GM21381 (cell line): ENCODE data around the gene STK4.

ENCODE experiments used
- ATAC-seq: cut with Tn5 transposase; IDR thresholded peaks from one replicate; pipeline ENCODE4 v1.9.1; 2021; ENCODE audit warnings: mild to moderate bottlenecking, moderate library complexity; ENCODE audit not compliant: unreplicated experiment

The STK4 gene

GRCh38 chr20:45082468-45082867 is 116.2 kb downstream of the STK4 start:
- ATAC-seq, result no peak

- no peak for ATAC-seq
Observed at GRCh38 chr20:45083127-45083526, 116.8 kb downstream of the STK4 start.

GRCh38 chr20:45085289-45085688 is 119.0 kb downstream of the STK4 start:
- ATAC-seq, result no peak

GRCh38 chr20:45085867-45086266 is 119.6 kb downstream of the STK4 start:
- no peak for ATAC-seq

DNA sequence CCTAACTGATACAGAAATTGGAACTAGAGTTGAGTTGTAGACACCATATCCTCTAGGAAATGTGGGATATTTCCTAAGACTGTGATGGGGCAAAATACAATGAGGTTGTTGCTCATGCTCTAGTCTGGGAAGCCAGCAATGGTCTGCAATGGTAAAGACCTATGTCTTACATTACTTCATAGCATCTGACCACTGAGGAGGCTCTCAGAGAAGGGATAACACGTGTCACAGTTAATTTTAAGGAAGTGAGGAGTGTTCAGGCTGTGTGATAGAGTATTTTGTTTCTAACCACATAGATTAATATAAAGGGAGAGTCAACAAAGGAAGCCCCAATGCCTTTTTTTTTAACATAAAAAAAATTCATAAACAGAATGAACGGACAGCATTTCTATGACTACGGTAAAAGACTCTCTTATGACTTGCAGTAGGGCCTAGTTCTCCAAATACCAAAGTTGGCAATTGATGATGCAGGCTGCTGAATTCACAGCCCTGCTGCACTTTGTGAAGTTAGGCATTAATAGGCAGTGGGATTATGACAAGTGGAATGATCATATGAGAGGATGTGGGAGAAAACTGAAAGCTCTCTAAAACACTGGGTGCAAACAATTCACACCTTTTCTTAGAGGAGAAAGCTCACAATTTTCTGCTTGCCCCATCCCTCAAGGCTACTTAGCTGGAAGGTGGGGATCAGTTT is 120.9 kb downstream of the STK4 start:
- ATAC-seq, result no peak

DNA sequence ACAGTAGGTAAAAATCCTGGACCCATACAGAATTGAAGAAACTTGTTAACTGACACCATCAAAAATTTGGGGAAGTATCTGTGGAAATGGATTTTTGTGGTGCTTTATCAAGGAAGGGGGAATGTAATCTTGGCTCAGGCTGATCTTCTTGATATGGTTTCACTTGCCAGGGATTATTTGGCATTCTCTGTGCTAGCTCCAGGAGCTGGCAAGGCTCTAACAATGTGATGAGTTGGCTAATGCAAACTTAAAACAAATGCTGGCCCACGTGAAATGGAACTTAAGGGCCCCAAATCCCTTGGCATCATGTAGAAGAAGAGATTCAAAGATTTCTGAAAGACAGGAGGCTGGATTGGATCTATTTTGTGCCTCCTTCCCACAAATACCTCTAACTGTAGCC is 121.5 kb downstream of the STK4 start:
- no peak for ATAC-seq

DNA sequence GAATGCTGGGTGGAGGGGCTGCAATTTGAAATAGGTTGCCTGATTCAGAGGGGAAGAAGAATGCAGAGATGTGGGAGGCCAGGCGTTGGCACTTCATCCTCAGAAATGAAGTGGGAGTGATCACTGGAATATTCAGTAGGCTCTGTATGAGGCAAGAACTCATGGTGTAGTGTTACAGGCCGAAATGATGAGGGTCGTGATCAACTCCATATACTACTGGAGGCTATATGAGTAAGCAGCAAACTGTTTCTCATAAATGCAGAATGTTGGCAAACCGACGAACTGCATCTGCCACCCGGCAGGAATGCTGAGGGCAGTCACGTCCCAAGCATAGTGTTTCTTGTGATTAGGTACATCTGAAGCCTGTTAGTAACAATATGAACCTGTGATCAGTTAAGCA is 121.9 kb downstream of the STK4 start:
- no peak for ATAC-seq

DNA sequence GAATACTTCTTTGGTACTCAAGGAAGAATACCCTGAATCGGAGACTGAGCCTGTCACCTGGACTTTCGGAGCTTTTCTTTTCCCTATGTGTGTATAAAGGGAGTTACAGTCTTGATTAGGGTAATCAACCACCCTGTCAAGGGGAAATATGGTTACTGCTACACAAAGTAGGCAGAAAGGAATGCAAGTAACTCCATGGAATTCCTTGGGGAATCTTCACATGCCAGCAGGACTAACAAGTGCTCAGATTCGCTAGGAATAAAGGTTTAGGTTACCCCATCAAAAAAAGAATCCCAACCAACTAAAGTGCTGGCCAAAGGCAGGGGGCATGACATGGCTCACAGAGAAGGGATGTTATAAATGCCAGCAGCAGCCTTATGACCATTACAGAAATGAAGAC is 124.2 kb downstream of the STK4 start:
- no peak for ATAC-seq

- no peak for ATAC-seq
Observed at GRCh38 chr20:45091366-45091765, 125.1 kb downstream of the STK4 start.

GRCh38 chr20:45092898-45093297 is 126.6 kb downstream of the STK4 start:
- ATAC-seq, result no peak

DNA sequence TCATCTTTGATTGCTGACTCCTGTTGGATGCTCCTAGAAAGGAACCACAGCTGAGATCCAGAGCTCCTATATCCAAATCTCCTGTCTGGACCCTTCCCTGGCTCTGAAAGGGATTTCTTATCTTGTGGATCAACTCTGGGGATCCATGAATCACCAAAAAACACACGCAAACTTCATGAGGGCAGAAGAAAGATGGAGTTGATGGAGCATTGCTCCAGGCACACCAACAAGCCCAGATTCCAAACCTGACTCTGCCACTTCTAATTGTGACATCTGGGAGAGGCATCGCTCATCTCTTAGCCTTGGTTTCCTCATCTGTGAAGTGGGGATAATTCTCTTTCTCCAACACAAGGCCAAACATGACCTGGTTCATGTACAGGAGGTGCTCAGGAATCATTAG is 127.9 kb downstream of the STK4 start:
- no peak for ATAC-seq

DNA sequence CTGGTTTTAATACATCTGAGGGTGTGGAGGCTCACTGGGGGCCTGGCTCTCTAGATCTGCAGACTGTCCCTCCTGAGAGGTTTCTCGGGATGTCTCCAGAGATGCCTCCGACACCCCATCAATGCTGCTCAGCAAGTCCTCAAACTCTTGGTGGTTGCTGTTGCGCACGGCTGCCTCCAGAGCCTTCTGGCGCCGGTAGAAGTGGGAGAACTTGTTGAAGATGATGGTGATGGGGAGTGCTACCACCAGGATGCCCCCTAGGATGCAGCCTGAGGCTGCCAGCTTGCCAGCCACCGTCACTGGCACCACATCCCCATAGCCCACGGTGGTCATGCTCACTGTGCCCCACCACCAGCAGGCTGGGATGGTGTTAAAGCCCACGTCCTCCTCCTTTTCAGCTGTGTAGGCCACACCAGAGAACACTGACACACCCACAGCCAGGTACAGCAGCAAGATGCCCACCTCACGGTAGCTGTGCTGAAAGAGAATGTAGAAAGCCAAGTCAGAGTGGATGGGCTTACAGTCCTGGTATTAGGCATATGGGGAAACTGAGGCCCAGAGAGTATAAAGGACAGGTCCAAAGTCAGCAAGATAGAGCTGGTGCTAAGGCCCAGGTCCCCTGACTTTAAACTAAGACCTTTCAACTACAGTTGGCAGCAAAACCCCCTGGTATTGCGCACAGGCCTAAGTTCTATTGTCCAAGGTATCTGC is 128.7 kb downstream of the STK4 start:
- ATAC-seq, result no peak

- no peak for ATAC-seq
Observed at GRCh38 chr20:45095805-45096238, 129.5 kb downstream of the STK4 start.

GRCh38 chr20:45096781-45097180 is 130.5 kb downstream of the STK4 start:
- ATAC-seq, result no peak

DNA sequence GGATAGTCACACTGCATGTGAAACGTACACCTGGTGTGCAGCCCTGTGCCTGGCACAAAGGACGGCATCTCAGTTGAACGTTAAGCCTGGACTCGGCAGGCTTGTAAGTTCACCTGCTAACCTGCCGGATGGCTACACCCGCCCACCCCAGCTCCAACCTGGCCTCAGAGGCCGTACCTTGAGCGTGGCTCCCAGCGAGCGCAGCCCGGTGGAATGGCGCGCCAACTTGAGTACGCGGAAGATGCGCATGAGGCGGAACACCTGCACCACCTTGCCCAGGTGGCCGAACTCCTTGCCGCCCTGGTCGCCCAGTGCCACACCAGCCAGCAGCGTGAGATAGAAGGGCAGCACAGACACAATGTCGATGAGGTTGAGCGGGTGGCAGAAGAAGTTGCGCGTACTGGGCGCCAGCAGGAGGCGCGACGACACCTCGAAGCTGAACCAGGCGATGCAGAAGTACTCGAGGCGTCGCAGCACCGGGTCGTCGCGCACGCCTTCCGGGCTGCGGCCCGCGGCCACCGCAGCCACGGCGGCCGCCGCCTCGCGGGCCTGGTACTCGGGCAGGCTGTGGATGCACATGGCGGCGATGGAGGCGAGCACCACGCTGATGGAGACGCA is 131.3 kb downstream of the STK4 start:
- ATAC-seq, result no peak

- ATAC-seq, result no peak
Observed at GRCh38 chr20:45098103-45098773, 131.9 kb downstream of the STK4 start.

DNA sequence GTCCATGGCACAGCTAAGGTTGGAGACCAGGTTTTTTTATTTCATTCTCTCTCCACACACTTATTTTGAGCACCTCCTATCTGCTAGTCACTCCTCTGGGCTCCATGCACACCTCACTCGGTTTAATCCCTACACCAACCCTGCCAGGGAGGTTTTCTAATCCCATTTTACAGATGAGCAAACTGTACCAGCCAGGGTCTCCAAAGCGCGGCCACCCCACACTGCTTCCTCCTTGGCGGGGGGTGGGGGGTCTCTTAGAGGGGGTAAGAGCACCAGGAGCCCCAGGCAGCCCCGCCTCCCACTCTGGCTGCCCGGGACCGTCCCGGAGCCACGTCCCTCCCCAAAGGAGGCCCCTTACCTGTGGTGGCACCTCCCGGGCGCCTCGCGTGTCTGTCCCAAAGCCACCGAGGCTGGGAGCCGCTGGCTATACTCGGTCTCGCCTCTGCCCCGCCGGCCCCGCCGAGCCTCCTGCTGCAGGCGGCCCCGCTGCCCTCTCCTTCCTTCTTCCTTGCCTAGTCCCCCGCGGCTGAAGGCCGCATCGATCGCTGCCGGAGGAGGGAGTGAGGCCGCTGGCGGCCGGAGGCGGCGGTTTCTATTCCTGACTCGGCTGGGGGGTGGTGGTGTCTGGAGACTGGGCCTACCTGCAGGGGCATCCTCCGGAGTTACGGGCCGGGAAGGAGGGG is 134.4 kb downstream of the STK4 start, which contains the start of gene KCNS1:
KCNS1 (minus strand) TSS at position 565 of the 683 bp plus-strand sequence. CDS start 1,891 bp downstream, outside the sequence.
- no peak for ATAC-seq

DNA sequence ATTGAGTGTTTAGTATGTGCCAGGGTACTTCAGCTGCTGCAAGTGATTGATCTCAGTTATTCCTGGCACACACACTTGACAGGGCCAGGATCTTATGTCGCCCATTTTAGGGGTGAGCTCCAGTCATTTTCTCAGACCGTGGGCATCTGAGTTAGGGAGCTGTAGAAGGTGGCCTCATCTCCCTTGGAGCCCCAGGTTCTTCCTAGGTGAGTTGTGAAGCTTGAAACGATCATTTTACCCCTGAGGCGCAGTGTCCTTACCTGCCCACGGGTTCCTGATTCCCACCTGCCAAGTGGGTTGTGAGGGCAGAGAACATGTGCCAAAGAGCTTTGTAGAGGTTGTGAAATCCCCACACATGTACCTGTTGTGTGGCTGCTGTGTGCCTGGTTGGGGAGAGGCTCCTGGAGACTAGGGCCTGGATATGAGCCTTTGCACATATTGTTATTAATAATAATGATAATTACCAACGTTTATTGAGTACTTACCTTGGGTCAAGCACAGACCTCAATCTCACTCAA is 135.1 kb downstream of the STK4 start:
- no peak for ATAC-seq

GRCh38 chr20:45103072-45103471 is 136.8 kb downstream of the STK4 start:
- ATAC-seq, result no peak

GRCh38 chr20:45104786-45105185 is 138.5 kb downstream of the STK4 start:
- no peak for ATAC-seq

- ATAC-seq, result no peak
Observed at GRCh38 chr20:45105317-45105716, 139.0 kb downstream of the STK4 start.
